ENCODE data around the gene PALM. TPM values are rescaled to one million over a fixed set of nuclear protein-coding genes. Genes with fewer than 3 reads are reported as not detected.

Gene PALM
- total and polyA plus RNA-seq, 9 of the 15 experiments (the other 6 are each of a cell fraction or from before 2014, with no cell fraction given): 0.04 to 6.6 (median 1.7) TPM

- Histone ChIP-seq H3K4me2 (ENCODE audit: insufficient read depth, low read length) (peak overlapping the region; percentile 88), H3K4me1 (replicated peaks in 1 of 2; ENCODE audit: control insufficient read depth in 2 of 2, insufficient read depth in 2 of 2, low read length in 2 of 2) (peaks cover 21 to 77% of the 10 kb centered on the region in 2 experiments), H3K9me3 (replicated peaks; ENCODE audit: control insufficient read depth, insufficient read depth, low read depth, low read length) (peaks cover 5% of the 10 kb centered on the region), H3K9me1 (ENCODE audit: control insufficient read depth, insufficient read depth, low read length) (peaks cover 14% of the 10 kb centered on the region), H3K36me3 (ENCODE audit: control insufficient read depth, insufficient read depth, low read length) (peaks cover 57% of the 10 kb centered on the region; the same call in 2 of the 3 replicates), H2AFZ (ENCODE audit: low read depth, low read length) (no peak overlapping the region), H3K79me2 (ENCODE audit: control insufficient read depth, insufficient read depth, low read length) (peaks cover 71% of the 10 kb centered on the region), H3K27ac (ENCODE audit: extremely low read depth, low read depth, low read length) (peak overlapping the region; percentile 98), H3K9ac (ENCODE audit: insufficient read depth in 1 of 2, low read depth in 2 of 2, low read length in 2 of 2) (peak overlapping the region; percentile 97), H3K4me3 (peak overlapping the region; percentile 100), H4K20me1 (replicated peaks; ENCODE audit: control insufficient read depth, insufficient read depth, low read length) (peaks cover 46% of the 10 kb centered on the region), H3K27me3 (ENCODE audit: control insufficient read depth in 2 of 2, insufficient read depth in 2 of 2, low read length in 2 of 2) (no peaks in the 10 kb centered on the region)
- POLR2A ChIA-PET: interaction anchor here (0.6 kb wide), 1 partner anchor 246 kb away, joined by 4 read pairs; no protein-coding TSS in a partner anchor
- 59% methylated on average over 17 of the region's 20 CpGs for whole genome bisulfite sequencing (ENCODE audit: insufficient coverage, low coverage, missing lambda C conversion rate)
- no peak for ATAC-seq
- intact Hi-C loops (cut with micrococcal nuclease): no loop called here
- BruUV-seq (replicated peaks): no TSS peak
- TF ChIP-seq NCOA2 (IDR thresholded peaks at IDR 0.05; ENCODE audit: partially characterized antibody in 2 of 2) (no peak), KLF13 (tag; IDR thresholded peaks at IDR 0.05; ENCODE audit: borderline replicate concordance, low read depth) (no peak), ATF7 (IDR thresholded peaks at IDR 0.05) (no peak), HNRNPK (IDR thresholded peaks at IDR 0.05; ENCODE audit: low read depth, low read length, poor library complexity, severe bottlenecking) (no peak), GATAD2B (IDR thresholded peaks at IDR 0.05; ENCODE audit: borderline replicate concordance) (no peak), RBFOX2 (IDR thresholded peaks at IDR 0.05; ENCODE audit: low read depth, low read length) (peak; percentile 44), ZNF449 (CRISPR knock-in tag; IDR thresholded peaks at IDR 0.05) (no peak), ZBTB9 (CRISPR knock-in tag; IDR thresholded peaks at IDR 0.05) (no peak), POLR3G (IDR thresholded peaks at IDR 0.05; ENCODE audit: extremely low read depth, insufficient read length, insufficient replicate concordance) (no peak), POLR2G (IDR thresholded peaks at IDR 0.05; ENCODE audit: low read depth, low read length) (peak; percentile 30; the same call in 1 of the 2 replicates), ATF4 (CRISPR knock-in tag; IDR thresholded peaks at IDR 0.05) (no peak)
- in situ Hi-C loops (cut with MboI): no loop called here
- no peak for DNase-seq (ENCODE audit: extremely low read depth in 1 of 4, low spot score in 3 of 4)
- CTCF ChIA-PET (ENCODE audit: low intra/inter-chr PET ratio): no interaction called here
- peak; percentile 44 for FAIRE-seq
These were observed 47.8 kb upstream of the PALM start for GRCh38 chr19:660793-661426.

Measured in K562 (cell line).